SU-DHL-6 (cell line): ENCODE measurements around the gene ALS2.

Experiments used
- EZH2phosphoT487 ChIP-seq: fragments of 200-600 bp; sonication (generic), shearing (Covaris generic); conservative IDR thresholded peaks from 2 replicates; pipeline ENCODE4 v1.6.1; 2018; ENCODE audit warnings: mild to moderate bottlenecking, antibody characterized with exemption, low read length, moderate library complexity, mixed read lengths
- TF ChIP-seq, protein P1 (sequence below): fragments of 200-600 bp; sonication (generic); IDR thresholded peaks from one replicate; pipeline ENCODE4 v1.5.1; 2017; ENCODE audit warnings: antibody characterized with exemption, mild to moderate bottlenecking, low read length, moderate library complexity; ENCODE audit not compliant: insufficient read depth, poor library complexity, severe bottlenecking

DNA sequence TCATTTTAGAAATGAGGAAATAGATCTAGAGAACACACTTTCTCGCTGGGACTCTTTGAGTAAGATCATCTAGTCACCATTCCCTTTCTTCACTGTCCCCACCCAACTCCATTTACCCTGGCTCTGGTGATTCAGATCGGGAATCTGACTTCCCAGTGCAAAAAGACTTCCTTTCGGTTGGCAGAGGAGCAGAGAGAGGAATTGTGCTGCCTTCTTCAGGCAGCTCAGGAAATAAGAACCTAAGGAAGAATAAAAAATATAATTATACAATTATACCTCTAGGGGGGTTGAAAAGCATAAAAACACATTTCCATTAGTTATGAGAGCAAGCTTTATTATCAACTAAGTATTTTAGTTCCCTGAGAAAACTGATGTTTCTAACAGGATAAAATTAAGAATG is 73.0 kb downstream of the ALS2 start:
- TF ChIP-seq, protein P1, sequence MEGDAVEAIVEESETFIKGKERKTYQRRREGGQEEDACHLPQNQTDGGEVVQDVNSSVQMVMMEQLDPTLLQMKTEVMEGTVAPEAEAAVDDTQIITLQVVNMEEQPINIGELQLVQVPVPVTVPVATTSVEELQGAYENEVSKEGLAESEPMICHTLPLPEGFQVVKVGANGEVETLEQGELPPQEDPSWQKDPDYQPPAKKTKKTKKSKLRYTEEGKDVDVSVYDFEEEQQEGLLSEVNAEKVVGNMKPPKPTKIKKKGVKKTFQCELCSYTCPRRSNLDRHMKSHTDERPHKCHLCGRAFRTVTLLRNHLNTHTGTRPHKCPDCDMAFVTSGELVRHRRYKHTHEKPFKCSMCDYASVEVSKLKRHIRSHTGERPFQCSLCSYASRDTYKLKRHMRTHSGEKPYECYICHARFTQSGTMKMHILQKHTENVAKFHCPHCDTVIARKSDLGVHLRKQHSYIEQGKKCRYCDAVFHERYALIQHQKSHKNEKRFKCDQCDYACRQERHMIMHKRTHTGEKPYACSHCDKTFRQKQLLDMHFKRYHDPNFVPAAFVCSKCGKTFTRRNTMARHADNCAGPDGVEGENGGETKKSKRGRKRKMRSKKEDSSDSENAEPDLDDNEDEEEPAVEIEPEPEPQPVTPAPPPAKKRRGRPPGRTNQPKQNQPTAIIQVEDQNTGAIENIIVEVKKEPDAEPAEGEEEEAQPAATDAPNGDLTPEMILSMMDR, result no peak
- no peak for TF ChIP-seq EZH2phosphoT487
